ENCODE measurements around the gene IL2RG.

The IL2RG gene

DNA sequence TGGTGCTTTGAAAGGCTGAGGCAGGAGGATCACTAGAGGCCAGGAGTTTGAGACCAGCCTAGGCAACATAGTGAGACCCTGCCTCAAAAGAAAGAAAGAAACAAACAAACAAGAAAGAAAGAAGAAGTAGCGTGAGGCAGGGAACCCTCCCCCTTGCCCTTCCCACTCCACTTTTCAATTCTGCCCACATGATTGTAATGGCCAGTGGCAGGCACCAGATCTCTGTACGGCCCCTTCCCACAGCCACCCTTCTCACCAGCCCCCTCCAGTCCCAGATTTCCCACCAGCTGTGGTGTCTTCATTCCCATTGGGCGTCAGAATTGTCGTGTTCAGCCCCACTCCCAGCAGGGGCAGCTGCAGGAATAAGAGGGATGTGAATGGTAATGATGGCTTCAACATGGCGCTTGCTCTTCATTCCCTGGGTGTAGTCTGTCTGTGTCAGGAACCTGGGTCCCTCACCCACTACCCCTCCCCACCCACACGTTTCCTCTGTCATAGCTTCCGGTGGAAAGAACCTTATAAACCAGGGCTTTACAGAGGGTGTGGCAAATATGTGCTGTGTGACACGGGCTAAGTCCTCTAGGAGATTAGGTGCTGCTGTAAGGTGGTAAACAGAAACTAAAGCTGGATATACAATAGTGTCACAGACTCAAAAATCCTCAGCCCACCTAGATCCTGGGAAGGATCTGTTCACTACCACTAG is at the start of gene IL2RG:
TSS of gene IL2RG (minus strand) at position 437 of the 703 bp plus-strand sequence. CDS start at position 399, 38 bp downstream.
- no peak for DNase-seq

- no peak for DNase-seq
Observed at GRCh38 chrX:71160475-71160874, 49.1 kb upstream of the IL2RG start.

GRCh38 chrX:71159335-71159734 is 48.0 kb upstream of the IL2RG start:
- DNase-seq, result no peak

DNA sequence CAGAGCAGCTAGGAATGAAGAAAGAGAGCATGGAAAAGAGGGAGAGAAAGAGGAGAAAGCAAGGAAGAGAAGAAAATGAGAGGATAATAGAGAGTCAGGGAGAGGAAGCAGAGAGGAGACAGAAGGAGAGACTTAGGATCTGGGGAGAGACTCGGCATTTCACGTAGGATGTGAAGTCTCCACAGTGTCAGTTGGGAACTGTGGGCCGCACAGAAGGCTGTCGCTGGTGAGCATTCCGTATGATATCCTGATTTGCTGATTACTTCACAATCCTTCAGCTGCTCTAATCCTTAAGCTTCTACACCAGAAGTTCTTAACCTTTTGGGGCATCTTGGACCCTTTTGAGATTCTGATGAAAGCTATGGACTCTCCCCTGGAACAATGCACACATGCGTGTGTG is 47.2 kb upstream of the IL2RG start:
- no peak for DNase-seq

- no peak for DNase-seq
Observed at GRCh38 chrX:71154641-71155040, 43.3 kb upstream of the IL2RG start.

- no peak for DNase-seq
Observed at GRCh38 chrX:71154196-71154595, 42.8 kb upstream of the IL2RG start.

DNA sequence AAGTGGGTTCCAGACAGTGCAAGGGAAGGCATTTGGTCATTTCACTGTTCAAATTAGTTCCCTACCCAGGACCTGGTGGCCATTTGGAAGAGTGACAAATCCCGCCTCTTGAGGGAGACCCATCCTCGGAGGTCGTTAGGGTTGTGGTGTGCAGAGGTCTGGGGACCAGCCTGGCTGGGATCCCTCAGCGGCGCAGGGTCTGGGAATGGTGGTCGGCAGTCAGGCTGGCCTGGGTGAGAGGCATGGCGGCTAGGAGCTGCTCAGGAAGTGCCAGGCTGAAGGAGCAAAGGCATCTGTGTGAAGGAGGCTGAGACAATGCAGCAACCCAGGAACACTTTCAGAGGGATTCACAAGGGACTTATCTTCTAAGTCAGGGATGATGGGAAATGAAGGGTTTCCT is 40.0 kb upstream of the IL2RG start:
- DNase-seq, result no peak

DNA sequence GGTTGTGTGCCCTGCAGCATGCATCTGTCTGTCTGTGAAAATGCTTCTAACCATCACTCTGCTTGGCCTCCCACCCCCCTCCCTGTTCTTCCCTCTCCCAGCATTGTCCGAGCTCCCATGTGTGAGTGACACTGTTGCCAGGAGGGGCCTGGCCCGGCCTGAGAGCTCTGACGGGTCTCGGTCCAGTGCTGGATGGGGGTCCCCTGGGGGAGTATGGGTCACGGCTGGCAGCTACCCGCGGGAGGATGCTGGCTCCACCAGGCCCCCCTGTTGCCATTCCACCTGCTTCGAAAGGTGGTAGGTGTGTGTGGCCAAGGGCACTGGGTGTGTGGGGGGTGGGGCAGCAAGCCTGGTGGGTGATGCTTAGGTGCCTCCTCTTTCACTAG is 36.9 kb upstream of the IL2RG start:
- no peak for DNase-seq

GRCh38 chrX:71147496-71148277 is 36.3 kb upstream of the IL2RG start:
- DNase-seq, result peak in 5 of 14 donors; percentile 2 to 45 (median 17)

DNA sequence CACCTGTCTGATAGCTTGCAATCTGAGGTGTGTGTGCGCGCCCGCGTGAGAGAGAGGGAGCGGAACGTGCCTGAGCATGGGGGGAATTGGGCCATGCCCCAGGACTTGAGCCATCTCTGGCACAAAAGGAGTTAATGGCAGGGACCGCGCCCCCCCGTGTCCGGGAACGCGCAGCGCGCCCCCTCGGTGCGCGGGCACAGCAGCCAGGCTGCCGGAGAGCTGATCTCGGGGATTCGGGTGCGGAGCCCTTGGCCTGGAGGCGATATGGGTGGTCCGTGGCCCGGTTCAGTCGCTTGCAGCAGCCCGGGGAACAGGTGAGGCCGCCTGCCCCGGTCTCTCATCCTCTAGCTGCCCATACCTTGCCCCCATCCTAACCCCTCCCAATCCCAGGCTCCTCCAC is 33.3 kb upstream of the IL2RG start, which contains the start of gene NLGN3:
TSS of gene NLGN3 (plus strand) at position 191 of the 400 bp plus-strand sequence. CDS start 2,909 bp downstream, outside the sequence.
- peak in 8 of 14 donors; percentile 6 to 48 (median 26) for DNase-seq

GRCh38 chrX:71143508-71143907 is 32.1 kb upstream of the IL2RG start:
- peak in 8 of 14 donors; percentile 2 to 37 (median 23) for DNase-seq

DNA sequence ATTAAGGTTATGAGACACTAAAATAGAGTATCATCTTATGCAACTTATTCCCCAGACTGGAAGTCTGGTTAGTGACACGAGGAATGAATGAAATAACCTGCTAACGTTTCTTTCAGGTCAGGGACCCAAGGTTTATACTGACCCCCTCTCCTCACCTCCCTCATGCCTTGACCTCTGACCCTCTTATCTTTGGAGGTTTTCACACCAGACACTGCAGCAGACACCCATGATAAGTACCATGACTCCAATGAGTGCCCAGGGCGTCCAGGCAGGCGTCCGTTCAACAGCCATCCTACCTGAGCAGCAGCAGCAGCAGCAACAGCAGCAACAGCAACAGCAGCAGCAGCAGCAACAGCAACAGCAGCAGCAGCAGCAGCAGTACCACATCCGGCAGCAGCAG is 29.1 kb upstream of the IL2RG start:
- DNase-seq, result no peak

GRCh38 chrX:71131510-71131909 is 20.1 kb upstream of the IL2RG start:
- DNase-seq, result no peak

DNA sequence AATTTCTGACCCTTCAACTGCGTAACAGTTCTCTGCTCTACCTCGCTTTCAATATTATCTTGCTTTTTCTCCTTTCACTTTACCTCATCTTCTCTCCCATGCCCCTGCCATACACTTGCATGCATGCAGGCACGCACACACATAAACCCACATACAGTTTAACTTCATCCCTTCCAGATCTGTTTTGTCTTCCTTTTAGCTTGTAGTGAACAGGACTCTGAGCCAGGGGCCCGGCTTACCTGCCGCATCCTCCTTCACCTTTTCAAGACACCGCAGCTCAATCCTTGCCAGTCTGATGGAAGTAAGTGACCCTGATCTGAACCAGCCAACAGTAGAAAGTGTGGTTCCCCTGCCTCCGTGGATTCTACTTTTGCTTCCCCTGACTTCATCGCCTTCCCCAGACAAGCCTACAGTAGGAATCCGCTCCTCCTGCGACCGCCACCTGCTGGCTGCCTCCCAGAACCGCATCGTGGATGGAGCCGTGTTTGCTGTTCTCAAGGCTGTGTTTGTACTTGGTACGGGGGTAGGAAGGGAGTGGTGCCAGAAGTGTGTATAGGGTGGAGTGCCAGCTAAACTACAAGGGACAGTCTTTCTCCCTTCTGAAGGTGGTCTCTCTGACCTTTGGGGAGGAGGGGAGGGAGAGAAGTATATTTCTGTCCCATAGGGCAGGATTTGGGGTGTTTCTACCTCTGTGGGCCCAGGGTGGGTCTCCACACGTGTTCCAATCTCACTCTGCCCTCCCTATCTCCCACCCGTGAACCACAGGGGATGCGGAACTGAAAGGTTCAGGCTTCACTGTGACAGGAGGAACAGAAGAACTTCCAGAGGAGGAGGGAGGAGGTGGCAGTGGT is 17.8 kb upstream of the IL2RG start:
- peak in 9 of 14 donors; percentile 8 to 42 (median 25) for DNase-seq

DNA sequence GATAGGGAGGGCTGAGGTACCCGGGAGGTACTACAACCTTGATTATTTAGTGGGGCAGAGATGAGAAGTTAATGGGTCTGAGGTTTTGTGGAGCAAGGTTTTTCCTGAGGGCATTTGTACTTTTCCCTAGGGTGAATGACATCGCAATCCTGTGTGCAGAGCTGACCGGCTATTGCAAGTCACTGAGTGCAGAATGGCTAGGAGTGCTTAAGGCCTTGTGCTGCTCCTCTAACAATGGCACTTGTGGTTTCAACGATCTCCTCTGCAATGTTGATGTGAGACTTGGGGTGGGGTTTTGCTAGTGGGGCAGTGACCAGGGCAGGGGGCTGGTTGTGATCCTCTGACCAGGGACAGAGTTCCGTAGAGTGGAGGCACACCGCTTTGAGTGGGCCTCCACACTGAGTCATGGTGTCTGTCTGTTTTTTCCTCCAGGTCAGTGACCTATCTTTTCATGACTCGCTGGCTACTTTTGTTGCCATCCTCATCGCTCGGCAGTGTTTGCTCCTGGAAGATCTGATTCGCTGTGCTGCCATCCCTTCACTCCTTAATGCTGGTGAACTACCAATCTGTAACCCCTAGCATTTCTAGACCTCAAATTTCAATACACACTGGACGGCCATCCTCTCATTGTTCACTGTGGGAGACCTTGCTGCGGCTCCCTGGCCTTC is 16.9 kb upstream of the IL2RG start:
- no peak for DNase-seq

GRCh38 chrX:71118985-71119535 is 7.7 kb upstream of the IL2RG start:
- peak in 3 of 14 donors; percentile 5 to 31 (median 16) for DNase-seq

DNA sequence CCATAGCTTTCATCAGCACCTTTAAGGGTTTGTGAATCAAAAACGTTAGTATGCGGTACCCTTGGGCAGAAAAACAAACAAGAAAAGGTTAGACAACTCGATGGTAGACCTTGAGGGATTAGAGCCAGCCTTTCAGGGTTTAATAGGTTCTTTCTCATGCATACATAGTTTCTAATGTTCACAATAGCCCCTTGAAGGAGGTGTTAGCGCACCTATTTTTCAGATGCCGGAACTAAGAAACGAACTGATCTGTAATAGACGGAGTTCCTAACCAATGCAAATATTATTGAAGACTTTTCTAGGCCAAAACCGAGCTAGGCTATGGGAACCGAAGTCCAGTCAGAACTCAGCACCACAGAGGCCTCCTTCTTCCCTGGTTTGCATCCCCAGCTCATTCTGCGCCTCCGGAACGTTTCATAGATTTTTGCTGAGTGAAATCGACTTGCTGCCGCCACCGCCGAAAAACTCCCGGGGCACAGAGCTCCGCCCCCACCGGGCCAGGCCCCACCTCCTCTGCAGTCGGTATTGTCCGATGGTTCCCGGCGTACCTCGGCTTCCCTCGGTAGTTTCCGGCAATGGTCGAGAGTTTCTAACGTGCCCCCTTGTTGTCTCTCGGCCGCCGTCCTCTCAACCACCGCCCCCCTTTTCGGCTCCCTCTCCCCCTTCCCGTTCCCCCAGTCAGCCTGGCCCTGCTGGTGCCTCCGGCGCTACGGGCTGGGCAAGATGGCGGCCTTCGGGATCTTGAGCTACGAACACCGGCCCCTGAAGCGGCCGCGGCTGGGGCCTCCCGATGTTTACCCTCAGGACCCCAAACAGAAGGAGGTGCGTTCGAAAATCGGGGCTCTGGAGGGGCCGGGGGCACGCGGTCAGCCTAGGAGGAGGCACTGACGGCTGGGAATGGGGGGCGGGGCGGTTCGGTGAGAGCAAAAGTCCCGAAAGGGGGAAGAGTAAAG is 6.9 kb upstream of the IL2RG start, which contains the start of gene MED12:
TSS of gene MED12 (plus strand) at position 565 of the 953 bp plus-strand sequence. CDS start at position 724, 159 bp downstream.
- DNase-seq, result peak; percentile 2 to 86 (median 70)

DNA sequence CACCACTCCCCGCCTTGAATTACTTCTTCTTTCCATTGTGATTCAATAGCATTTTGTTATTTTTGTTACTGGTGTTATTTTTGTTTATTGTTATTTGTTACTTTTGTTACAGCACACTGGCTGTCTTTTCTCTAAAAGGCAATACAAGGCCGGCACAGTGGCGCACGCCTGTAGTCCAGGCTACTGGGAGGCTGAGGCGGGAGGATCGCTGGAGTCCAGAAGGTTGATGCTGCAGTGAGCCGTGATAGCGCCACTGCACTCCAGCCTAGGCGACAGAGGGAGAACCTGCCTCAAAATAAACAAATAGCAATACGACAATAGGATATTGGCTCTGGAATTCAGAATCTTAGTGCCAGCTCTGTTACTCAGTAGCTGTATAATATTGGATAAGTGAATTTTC is 6.0 kb upstream of the IL2RG start:
- DNase-seq, result no peak

DNA sequence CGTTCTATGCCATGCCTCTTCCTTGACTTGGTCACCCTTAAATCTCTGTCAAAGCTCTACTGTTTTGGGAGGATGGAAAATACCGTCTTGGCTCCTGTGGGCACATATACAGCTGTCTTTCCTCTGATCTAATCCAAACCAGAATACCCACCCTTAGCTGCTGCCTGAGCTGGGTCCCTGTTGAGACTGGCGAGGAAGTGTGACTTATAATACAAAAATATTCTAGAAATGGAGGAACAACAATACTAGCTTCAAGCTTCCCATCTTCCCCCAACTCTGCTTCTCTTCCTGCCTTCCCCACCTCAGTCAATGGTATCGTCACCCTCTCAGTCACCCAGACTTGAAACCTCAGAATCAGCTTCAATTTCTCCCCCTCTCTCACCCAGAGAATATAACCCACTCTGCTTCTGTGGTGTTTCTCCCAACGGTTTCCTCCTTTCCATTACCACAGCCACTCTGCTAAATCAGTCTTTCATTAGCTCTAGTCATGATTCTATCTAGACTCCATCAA is 599 bp upstream of the IL2RG start:
- DNase-seq, result no peak

GRCh38 chrX:71109051-71109450 is 2.3 kb downstream of the IL2RG start:
- no peak for DNase-seq

Data from C1 segment of cervical spinal cord (tissue), 14 donors.